OCI-LY1 (cell line): Measurements from ENCODE around the gene USP5.

Experiments
- H2AFZ ChIP-seq: fragments of 200-600 bp; sonication (generic), shearing (Covaris generic); 2 replicates; pipeline ENCODE4 v1.6.0; 2014; ENCODE audit warnings: antibody characterized with exemption, mild to moderate bottlenecking, low read length
- H3F3A ChIP-seq: fragments of 200-600 bp; sonication (generic), shearing (Covaris generic); 2 replicates; pipeline ENCODE4 v1.6.0; 2014; ENCODE audit warnings: mild to moderate bottlenecking, antibody characterized with exemption, low read length, moderate library complexity; ENCODE audit not compliant: insufficient read depth
- H3K27ac ChIP-seq: fragments of 200-600 bp; sonication (generic); 2 replicates; pipeline ENCODE4 v1.5.1; 2014; ENCODE audit warnings: low read length, mixed run types, mild to moderate bottlenecking, low read depth; ENCODE audit not compliant: poor library complexity, severe bottlenecking
- H3K27me3 ChIP-seq: fragments of 200-600 bp; sonication (generic); 2 replicates; pipeline ENCODE4 v1.6.0; 2014; ENCODE audit warnings: antibody characterized with exemption, mild to moderate bottlenecking, low read length, moderate library complexity; ENCODE audit not compliant: insufficient read depth
- H3K36me3 ChIP-seq: fragments of 200-600 bp; sonication (generic); 2 replicates; pipeline ENCODE4 v1.6.1; 2014; ENCODE audit warnings: mild to moderate bottlenecking, antibody characterized with exemption, low read length, moderate library complexity, mixed read lengths; ENCODE audit not compliant: insufficient read depth
- H3K4me1 ChIP-seq: fragments of 200-600 bp; sonication (generic); 2 replicates; pipeline ENCODE4 v1.5.1; 2014; ENCODE audit warnings: mild to moderate bottlenecking, low read length, moderate library complexity; ENCODE audit not compliant: insufficient read depth, severe bottlenecking
- H3K4me2 ChIP-seq: fragments of 200-600 bp; sonication (generic), shearing (Covaris generic); 2 replicates; pipeline ENCODE4 v1.6.1; 2014; ENCODE audit warnings: low read length
- H3K4me3 ChIP-seq: fragments of 200-600 bp; sonication (generic); 2 replicates; pipeline ENCODE4 v1.5.1; 2014; ENCODE audit warnings: low read length, low read depth, mild to moderate bottlenecking, mixed read lengths; ENCODE audit not compliant: poor library complexity, severe bottlenecking
- H3K79me2 ChIP-seq: fragments of 200-600 bp; shearing (Covaris generic); 2 replicates; pipeline ENCODE4 v1.6.1; 2016; ENCODE audit warnings: mixed run types, low read length, mixed read lengths; ENCODE audit not compliant: insufficient read depth
- H3K9ac ChIP-seq: fragments of 200-600 bp; sonication (generic), shearing (Covaris generic); 2 replicates; pipeline ENCODE4 v1.6.1; 2014; ENCODE audit warnings: mild to moderate bottlenecking, low read length, mixed read lengths
- H3K9me2 ChIP-seq: fragments of 200-600 bp; sonication (generic), shearing (Covaris generic); 2 replicates; pipeline ENCODE4 v1.6.1; 2014; ENCODE audit warnings: low read depth, mild to moderate bottlenecking, low read length, mixed read lengths
- H3K9me3 ChIP-seq: fragments of 200-600 bp; shearing (Covaris generic); 2 replicates; pipeline ENCODE4 v1.6.1; 2014; ENCODE audit warnings: low read length, mixed read lengths
- H4K20me1 ChIP-seq: fragments of 200-600 bp; sonication (generic), shearing (Covaris generic); 2 replicates; pipeline ENCODE4 v1.6.0; 2016; ENCODE audit warnings: mild to moderate bottlenecking, low read length; ENCODE audit not compliant: insufficient read depth
- EZH2 ChIP-seq: fragments of 200-600 bp; sonication (generic), shearing (Covaris generic); IDR thresholded peaks from 2 replicates; pipeline ENCODE4 v1.8.0; 2017; ENCODE audit warnings: borderline replicate concordance, mixed run types, mild to moderate bottlenecking, antibody characterized with exemption, low read length, moderate library complexity, mixed read lengths
- TF ChIP-seq, protein P1 (sequence below): fragments of 200-600 bp; sonication (generic), shearing (Covaris generic); IDR thresholded peaks from 2 replicates; pipeline ENCODE4 v1.5.1; 2017; ENCODE audit warnings: mild to moderate bottlenecking, antibody characterized with exemption, low read length, moderate library complexity, mixed read lengths

USP5 gene

DNA sequence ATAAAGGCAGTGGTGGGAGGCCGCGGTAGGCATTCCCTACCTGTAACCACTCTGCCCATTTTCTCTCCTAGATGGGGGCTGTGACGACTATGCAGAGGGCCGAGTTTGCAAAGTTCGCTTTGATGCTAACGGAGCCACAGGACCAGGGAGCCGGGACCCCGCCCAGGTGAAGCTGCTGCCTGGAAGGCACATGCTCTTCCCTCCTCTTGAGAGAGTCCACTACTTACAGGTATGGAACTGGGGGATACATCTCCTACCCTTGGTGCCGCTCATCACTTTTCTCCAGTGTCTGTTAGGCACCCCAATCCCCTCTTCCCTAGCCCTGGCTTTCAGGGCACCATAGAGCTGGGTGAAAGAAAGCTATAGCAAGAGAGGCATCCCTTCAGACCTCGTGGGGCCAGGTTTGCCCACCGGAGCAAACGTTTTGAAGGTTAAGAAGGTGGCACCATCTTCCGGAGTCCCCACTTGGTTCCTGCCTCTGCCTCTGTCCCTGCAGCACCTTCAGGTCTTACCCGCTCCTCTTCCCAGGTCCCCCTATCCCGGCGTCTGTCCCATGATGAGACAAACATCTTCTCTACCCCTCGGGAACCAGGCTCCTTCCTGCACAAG, 25.7 kb upstream of the USP5 start:
- no peak overlapping the region for H2AFZ ChIP-seq
- no peak overlapping the region for H3K27ac ChIP-seq
- H3F3A ChIP-seq = no peaks in the 10 kb centered on the region
- H4K20me1 ChIP-seq = no peaks in the 10 kb centered on the region
- H3K9me2 ChIP-seq = no peaks in the 10 kb centered on the region
- H3K4me3 ChIP-seq = no peak overlapping the region
- H3K9ac ChIP-seq = no peak overlapping the region
- H3K4me1 ChIP-seq = peaks cover 6% of the 10 kb centered on the region
- no peaks in the 10 kb centered on the region for H3K79me2 ChIP-seq
- no peaks in the 10 kb centered on the region for H3K36me3 ChIP-seq
- no peaks in the 10 kb centered on the region for H3K9me3 ChIP-seq
- peaks cover 5% of the 10 kb centered on the region; the same call in 1 of the 2 replicates for H3K27me3 ChIP-seq
- TF ChIP-seq, protein P1, sequence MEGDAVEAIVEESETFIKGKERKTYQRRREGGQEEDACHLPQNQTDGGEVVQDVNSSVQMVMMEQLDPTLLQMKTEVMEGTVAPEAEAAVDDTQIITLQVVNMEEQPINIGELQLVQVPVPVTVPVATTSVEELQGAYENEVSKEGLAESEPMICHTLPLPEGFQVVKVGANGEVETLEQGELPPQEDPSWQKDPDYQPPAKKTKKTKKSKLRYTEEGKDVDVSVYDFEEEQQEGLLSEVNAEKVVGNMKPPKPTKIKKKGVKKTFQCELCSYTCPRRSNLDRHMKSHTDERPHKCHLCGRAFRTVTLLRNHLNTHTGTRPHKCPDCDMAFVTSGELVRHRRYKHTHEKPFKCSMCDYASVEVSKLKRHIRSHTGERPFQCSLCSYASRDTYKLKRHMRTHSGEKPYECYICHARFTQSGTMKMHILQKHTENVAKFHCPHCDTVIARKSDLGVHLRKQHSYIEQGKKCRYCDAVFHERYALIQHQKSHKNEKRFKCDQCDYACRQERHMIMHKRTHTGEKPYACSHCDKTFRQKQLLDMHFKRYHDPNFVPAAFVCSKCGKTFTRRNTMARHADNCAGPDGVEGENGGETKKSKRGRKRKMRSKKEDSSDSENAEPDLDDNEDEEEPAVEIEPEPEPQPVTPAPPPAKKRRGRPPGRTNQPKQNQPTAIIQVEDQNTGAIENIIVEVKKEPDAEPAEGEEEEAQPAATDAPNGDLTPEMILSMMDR = no peak
- TF ChIP-seq EZH2 = no peak
- H3K4me2 ChIP-seq = no peak overlapping the region

DNA sequence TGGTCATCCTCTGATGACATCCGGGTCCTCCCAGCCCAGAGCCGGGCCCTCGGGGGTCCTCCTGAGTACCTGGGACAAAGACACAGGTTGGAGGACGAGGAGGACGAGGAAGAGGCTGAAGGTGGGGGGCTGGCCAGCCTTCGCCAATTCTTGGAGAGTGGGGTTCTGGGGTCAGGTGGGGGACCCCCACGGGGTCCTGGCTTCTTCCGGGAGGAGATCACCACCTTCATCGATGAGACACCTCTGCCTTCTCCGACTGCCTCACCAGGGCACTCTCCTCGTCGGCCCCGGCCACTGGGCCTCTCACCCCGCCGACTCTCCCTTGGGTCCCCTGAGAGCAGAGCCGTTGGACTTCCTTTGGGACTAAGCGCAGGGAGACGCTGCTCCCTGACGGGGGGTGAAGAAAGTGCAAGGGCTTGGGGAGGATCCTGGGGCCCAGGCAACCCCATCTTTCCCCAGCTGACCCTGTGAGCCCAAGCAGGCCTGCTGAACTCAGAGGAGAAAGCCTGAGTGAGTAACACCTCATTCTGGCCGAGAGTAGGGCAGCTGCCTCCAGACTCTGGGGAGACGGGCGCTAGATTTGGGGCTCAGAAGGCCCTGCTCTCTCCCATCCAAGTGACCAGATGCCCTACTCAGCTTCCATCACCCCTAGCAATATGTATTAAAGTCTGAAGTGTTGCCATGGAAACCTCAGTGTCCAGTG, 25.1 kb upstream of the USP5 start:
- H3K79me2 ChIP-seq = no peaks in the 10 kb centered on the region
- H2AFZ ChIP-seq = no peak overlapping the region
- H3K9me3 ChIP-seq = no peaks in the 10 kb centered on the region
- no peaks in the 10 kb centered on the region for H4K20me1 ChIP-seq
- peaks cover 6% of the 10 kb centered on the region for H3K4me1 ChIP-seq
- no peaks in the 10 kb centered on the region for H3F3A ChIP-seq
- TF ChIP-seq, protein P1 = no peak
- no peak for TF ChIP-seq EZH2
- H3K27me3 ChIP-seq = peaks cover 5% of the 10 kb centered on the region; the same call in 1 of the 2 replicates
- H3K9ac ChIP-seq = no peak overlapping the region
- no peak overlapping the region for H3K27ac ChIP-seq
- H3K4me2 ChIP-seq = no peak overlapping the region
- no peaks in the 10 kb centered on the region for H3K9me2 ChIP-seq
- no peaks in the 10 kb centered on the region for H3K36me3 ChIP-seq
- no peak overlapping the region for H3K4me3 ChIP-seq

DNA sequence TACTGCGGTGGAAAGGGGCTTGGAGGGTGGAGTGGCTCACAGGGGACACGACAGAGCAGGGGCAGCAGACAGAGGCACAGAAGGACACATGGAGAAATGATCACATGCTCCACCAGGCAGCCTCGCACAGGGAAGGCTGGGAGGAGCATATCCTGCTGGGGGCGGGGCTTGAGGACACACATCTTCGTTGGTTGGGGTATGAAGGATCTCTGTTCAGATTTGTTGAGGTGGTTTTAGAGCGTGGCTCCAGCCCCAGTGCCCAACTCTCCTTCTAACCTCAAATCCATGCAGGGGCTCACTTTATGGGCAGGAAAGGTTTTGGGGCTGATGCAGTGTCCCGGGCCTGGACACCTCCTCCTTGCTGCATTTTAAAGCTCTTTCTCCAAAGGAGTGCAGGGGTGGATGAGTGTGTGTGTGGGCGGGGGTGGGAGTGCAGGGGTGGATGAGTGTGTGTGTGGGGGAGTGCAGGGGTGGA, 24.5 kb upstream of the USP5 start:
- H3F3A ChIP-seq = no peaks in the 10 kb centered on the region
- no peaks in the 10 kb centered on the region for H3K79me2 ChIP-seq
- H4K20me1 ChIP-seq = no peaks in the 10 kb centered on the region
- no peak overlapping the region for H3K9ac ChIP-seq
- peaks cover 5% of the 10 kb centered on the region; the same call in 1 of the 2 replicates for H3K27me3 ChIP-seq
- no peaks in the 10 kb centered on the region for H3K9me2 ChIP-seq
- H3K4me1 ChIP-seq = peaks cover 6% of the 10 kb centered on the region
- no peaks in the 10 kb centered on the region for H3K9me3 ChIP-seq
- no peaks in the 10 kb centered on the region for H3K36me3 ChIP-seq
- TF ChIP-seq, protein P1 = no peak
- no peak for TF ChIP-seq EZH2
- H3K4me3 ChIP-seq = no peak overlapping the region
- no peak overlapping the region for H3K27ac ChIP-seq
- no peak overlapping the region for H2AFZ ChIP-seq
- H3K4me2 ChIP-seq = no peak overlapping the region
